ENCODE data around the gene ENG. TPM values are rescaled to one million over a fixed set of nuclear protein-coding genes. Genes with fewer than 3 reads are reported as not detected.

Gene ENG
- total RNA-seq, 3 donors from 2014 or later (not counting 1 experiment from before 2014, with no cell fraction given), result 8.5 to 13.6 (median 12.3) TPM

- H3K36me3 ChIP-seq (ENCODE audit: control insufficient read depth, insufficient read depth, low read length), result peaks cover 58% of the 10 kb centered on the region
- no peak overlapping the region for H3K4me3 Mint-ChIP-seq
- H3K27ac Mint-ChIP-seq, result no peak overlapping the region
- intact Hi-C loops (cut with micrococcal nuclease), result no loop called here
- no peaks in the 10 kb centered on the region for H3K27me3 Mint-ChIP-seq (ENCODE audit: low read depth in 2 of 2)
- ATAC-seq (no peak), DNase-seq (no peak)
- peaks cover 4% of the 10 kb centered on the region for H3K4me1 ChIP-seq (ENCODE audit: control insufficient read depth, insufficient read depth, low read length)
- no peaks in the 10 kb centered on the region for H3K27me3 ChIP-seq (ENCODE audit: control insufficient read depth, insufficient read depth, low read length)
- no peak overlapping the region for H3K27ac ChIP-seq (ENCODE audit: low read length)
- TF ChIP-seq, protein P1, sequence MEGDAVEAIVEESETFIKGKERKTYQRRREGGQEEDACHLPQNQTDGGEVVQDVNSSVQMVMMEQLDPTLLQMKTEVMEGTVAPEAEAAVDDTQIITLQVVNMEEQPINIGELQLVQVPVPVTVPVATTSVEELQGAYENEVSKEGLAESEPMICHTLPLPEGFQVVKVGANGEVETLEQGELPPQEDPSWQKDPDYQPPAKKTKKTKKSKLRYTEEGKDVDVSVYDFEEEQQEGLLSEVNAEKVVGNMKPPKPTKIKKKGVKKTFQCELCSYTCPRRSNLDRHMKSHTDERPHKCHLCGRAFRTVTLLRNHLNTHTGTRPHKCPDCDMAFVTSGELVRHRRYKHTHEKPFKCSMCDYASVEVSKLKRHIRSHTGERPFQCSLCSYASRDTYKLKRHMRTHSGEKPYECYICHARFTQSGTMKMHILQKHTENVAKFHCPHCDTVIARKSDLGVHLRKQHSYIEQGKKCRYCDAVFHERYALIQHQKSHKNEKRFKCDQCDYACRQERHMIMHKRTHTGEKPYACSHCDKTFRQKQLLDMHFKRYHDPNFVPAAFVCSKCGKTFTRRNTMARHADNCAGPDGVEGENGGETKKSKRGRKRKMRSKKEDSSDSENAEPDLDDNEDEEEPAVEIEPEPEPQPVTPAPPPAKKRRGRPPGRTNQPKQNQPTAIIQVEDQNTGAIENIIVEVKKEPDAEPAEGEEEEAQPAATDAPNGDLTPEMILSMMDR (IDR thresholded peaks at IDR 0.05), result no peak
- no peak overlapping the region for H3K4me3 ChIP-seq (ENCODE audit: low read length)
- H3K9me3 Mint-ChIP-seq, result no peaks in the 10 kb centered on the region
- H3K9me3 ChIP-seq (ENCODE audit: control insufficient read depth, insufficient read depth, low read length), result no peaks in the 10 kb centered on the region
- no peaks in the 10 kb centered on the region for H3K4me1 Mint-ChIP-seq
- 97% methylated on average over 19 of the region's 19 CpGs for WGBS (ENCODE audit: insufficient coverage)
- no peaks in the 10 kb centered on the region for H3K36me3 Mint-ChIP-seq
These were observed 41.4 kb downstream of the ENG start for GRCh38 chr9:127812936-127813675.

DNA sequence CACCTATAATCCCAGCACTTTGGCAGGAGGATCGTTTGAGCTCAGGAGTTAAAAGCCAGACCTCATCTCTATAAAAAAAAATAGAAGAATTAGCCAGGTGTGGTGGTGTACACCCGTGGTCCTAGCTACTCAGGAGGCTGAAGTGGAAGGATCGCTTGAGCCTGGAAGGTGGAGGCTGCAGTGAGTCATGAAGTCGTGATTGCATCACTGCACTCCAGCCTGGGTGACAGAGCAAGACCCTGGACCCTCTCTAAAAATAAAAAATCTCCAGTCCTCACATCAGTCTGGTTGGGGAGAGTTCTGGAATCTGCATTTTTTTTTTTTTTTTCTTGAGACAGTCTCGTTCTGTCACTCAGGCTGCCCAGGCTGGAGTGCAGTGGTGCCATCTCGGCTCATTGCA lies 42.4 kb downstream of the ENG start:
- Histone ChIP-seq H3K36me3 (ENCODE audit: control insufficient read depth, insufficient read depth, low read length) (peaks cover 59% of the 10 kb centered on the region), H3K9me3 (ENCODE audit: control insufficient read depth, insufficient read depth, low read length) (no peaks in the 10 kb centered on the region), H3K27me3 (ENCODE audit: control insufficient read depth, insufficient read depth, low read length) (no peaks in the 10 kb centered on the region), H3K4me3 (ENCODE audit: low read length) (no peak overlapping the region), H3K4me1 (ENCODE audit: control insufficient read depth, insufficient read depth, low read length) (peaks cover 4% of the 10 kb centered on the region), H3K27ac (ENCODE audit: low read length) (no peak overlapping the region)
- H3K27ac Mint-ChIP-seq, result no peak overlapping the region
- no peaks in the 10 kb centered on the region for H3K27me3 Mint-ChIP-seq (ENCODE audit: low read depth in 2 of 2)
- intact Hi-C loops (cut with micrococcal nuclease), result no loop called here
- TF ChIP-seq, protein P1 (IDR thresholded peaks at IDR 0.05), result no peak
- H3K36me3 Mint-ChIP-seq, result no peaks in the 10 kb centered on the region
- H3K4me1 Mint-ChIP-seq, result no peaks in the 10 kb centered on the region
- no peak for ATAC-seq
- WGBS (ENCODE audit: insufficient coverage), result 97% methylated on average over 5 of the region's 6 CpGs
- DNase-seq, result no peak
- no peak overlapping the region for H3K4me3 Mint-ChIP-seq
- no peaks in the 10 kb centered on the region for H3K9me3 Mint-ChIP-seq

GRCh38 chr9:127810378-127811187 lies 43.9 kb downstream of the ENG start:
- TF ChIP-seq, protein P1 (IDR thresholded peaks at IDR 0.05), result no peak
- Histone ChIP-seq H3K4me3 (ENCODE audit: low read length) (no peak overlapping the region), H3K27ac (ENCODE audit: low read length) (no peak overlapping the region), H3K27me3 (ENCODE audit: control insufficient read depth, insufficient read depth, low read length) (no peaks in the 10 kb centered on the region), H3K9me3 (ENCODE audit: control insufficient read depth, insufficient read depth, low read length) (no peaks in the 10 kb centered on the region), H3K4me1 (ENCODE audit: control insufficient read depth, insufficient read depth, low read length) (peaks cover 4% of the 10 kb centered on the region), H3K36me3 (ENCODE audit: control insufficient read depth, insufficient read depth, low read length) (peaks cover 60% of the 10 kb centered on the region)
- intact Hi-C loops (cut with micrococcal nuclease), result no loop called here
- Mint-ChIP-seq H3K4me3 (no peak overlapping the region), H3K4me1 (peaks cover 0 to 5% of the 10 kb centered on the region in 2 donors), H3K27me3 (ENCODE audit: low read depth in 2 of 2) (no peaks in the 10 kb centered on the region), H3K27ac (no peak overlapping the region), H3K9me3 (no peaks in the 10 kb centered on the region), H3K36me3 (no peaks in the 10 kb centered on the region)
- DNase-seq (no peak), ATAC-seq (no peak)
- WGBS (ENCODE audit: insufficient coverage), result 98% methylated on average over 10 of the region's 10 CpGs

All from natural killer cell (primary cell).